Progenitor cell of endocrine pancreas (in vitro differentiated cells): ENCODE data around the gene SIX2. TPM values are rescaled to one million over a fixed set of nuclear protein-coding genes. Genes with fewer than 3 reads are reported as not detected.

Source experiments
- DNase-seq: peaks from one replicate; pipeline ENCODE4 v3.0.0; 2021; ENCODE audit warnings: low spot score; ENCODE audit not compliant: unreplicated experiment
- H3K27ac Mint-ChIP-seq: 2 replicates; pipeline ENCODE4 v1.8.0; 2021; ENCODE audit warnings: mild to moderate bottlenecking, moderate library complexity, mixed read lengths
- H3K27me3 Mint-ChIP-seq: 2 replicates; pipeline ENCODE4 v1.8.0; 2021; ENCODE audit warnings: mixed read lengths
- H3K36me3 Mint-ChIP-seq: 2 replicates; pipeline ENCODE4 v1.8.0; 2022; ENCODE audit warnings: mixed read lengths; ENCODE audit not compliant: insufficient read depth
- H3K4me1 Mint-ChIP-seq: 2 replicates; pipeline ENCODE4 v1.8.0; 2021; ENCODE audit warnings: low read depth, mixed read lengths
- H3K4me3 Mint-ChIP-seq: 2 replicates; pipeline ENCODE4 v1.8.0; 2021; ENCODE audit warnings: low read depth, mild to moderate bottlenecking, moderate library complexity, mixed read lengths
- H3K9me3 Mint-ChIP-seq: 2 replicates; pipeline ENCODE4 v1.8.0; 2021; ENCODE audit warnings: low read depth, mixed read lengths
- CTCF ChIP-seq: fragments of 200-600 bp; sonication (generic); IDR thresholded peaks from one replicate; pipeline ENCODE4 v1.5.0; 2021; ENCODE audit warnings: antibody characterized with exemption, mild to moderate bottlenecking; ENCODE audit not compliant: unreplicated experiment
- total RNA-seq: library from RNA; stranded (reverse); gene quantifications from 2 replicates; pipeline ENCODE4 v1.2.1, GENCODE V29; 2021

Gene SIX2
- total RNA-seq, 1 donor from 2014 or later = 4.0 TPM

GRCh38 chr2:45030553-45030952, 21.3 kb upstream of the SIX2 start:
- Mint-ChIP-seq H3K4me1 (peaks cover 4% of the 10 kb centered on the region), H3K36me3 (no peaks in the 10 kb centered on the region), H3K9me3 (no peaks in the 10 kb centered on the region), H3K4me3 (no peak overlapping the region), H3K27me3 (peaks cover 29% of the 10 kb centered on the region), H3K27ac (no peak overlapping the region)
- no peak for DNase-seq
- TF ChIP-seq CTCF = no peak

GRCh38 chr2:45029215-45029614, 20.0 kb upstream of the SIX2 start:
- Mint-ChIP-seq H3K4me3 (no peak overlapping the region), H3K27ac (no peak overlapping the region), H3K4me1 (peaks cover 4% of the 10 kb centered on the region), H3K27me3 (peaks cover 29% of the 10 kb centered on the region), H3K36me3 (no peaks in the 10 kb centered on the region), H3K9me3 (no peaks in the 10 kb centered on the region)
- no peak for TF ChIP-seq CTCF
- no peak for DNase-seq

GRCh38 chr2:45028276-45028675, 19.0 kb upstream of the SIX2 start:
- no peaks in the 10 kb centered on the region for H3K36me3 Mint-ChIP-seq
- H3K27ac Mint-ChIP-seq = no peak overlapping the region
- no peak for TF ChIP-seq CTCF
- H3K27me3 Mint-ChIP-seq = peaks cover 28% of the 10 kb centered on the region
- H3K4me3 Mint-ChIP-seq = no peak overlapping the region
- H3K9me3 Mint-ChIP-seq = no peaks in the 10 kb centered on the region
- DNase-seq = no peak
- H3K4me1 Mint-ChIP-seq = peaks cover 4% of the 10 kb centered on the region

- H3K27me3 Mint-ChIP-seq = peaks cover 31% of the 10 kb centered on the region
Observed at GRCh38 chr2:45026924-45027450, 17.7 kb upstream of the SIX2 start.

GRCh38 chr2:45024600-45025291, 15.5 kb upstream of the SIX2 start:
- H3K4me3 Mint-ChIP-seq = no peak overlapping the region
- no peaks in the 10 kb centered on the region for H3K9me3 Mint-ChIP-seq
- TF ChIP-seq CTCF = no peak
- H3K27ac Mint-ChIP-seq = no peak overlapping the region
- peaks cover 7% of the 10 kb centered on the region for H3K4me1 Mint-ChIP-seq
- no peaks in the 10 kb centered on the region for H3K36me3 Mint-ChIP-seq
- DNase-seq = no peak
- H3K27me3 Mint-ChIP-seq = peaks cover 31% of the 10 kb centered on the region

More at GRCh38 chr2:45026924-45027450, 17.7 kb upstream of the SIX2 start:
- Mint-ChIP-seq H3K27ac (no peak overlapping the region), H3K4me1 (peaks cover 4% of the 10 kb centered on the region), H3K36me3 (no peaks in the 10 kb centered on the region), H3K9me3 (no peaks in the 10 kb centered on the region), H3K4me3 (no peak overlapping the region)
- no peak for DNase-seq
- TF ChIP-seq CTCF = no peak
